Measurements from ENCODE around the gene SH3BP4. TPM values are rescaled to one million over a fixed set of nuclear protein-coding genes. Genes with fewer than 3 reads are reported as not detected.

The SH3BP4 gene
- total and polyA plus RNA-seq, 2 of the 8 experiments (the other 6 are each of a cell fraction or from before 2014, with no cell fraction given): 28.3 to 35.4 TPM

- no peak for TF ChIP-seq TAF1 (IDR thresholded peaks at IDR 0.05; ENCODE audit: low read depth, low read length)
These were observed 51.4 kb downstream of the SH3BP4 start (continued) for GRCh38 chr2:235003096-235003775.
